ENCODE data around the gene PCAT7.

- no peak for TF ChIP-seq HMGA2 (CRISPR knock-in tag; IDR thresholded peaks at IDR 0.05)
- no peak for TF ChIP-seq E2F4 (CRISPR knock-in tag; IDR thresholded peaks at IDR 0.05; ENCODE audit: borderline replicate concordance, low read depth)
- no peak for TF ChIP-seq CTCF (IDR thresholded peaks at IDR 0.05)
- TF ChIP-seq NR1H2 (CRISPR knock-in tag; IDR thresholded peaks at IDR 0.05), result no peak
- TF ChIP-seq ZNF671 (CRISPR knock-in tag; IDR thresholded peaks at IDR 0.05), result no peak
- TF ChIP-seq FOXP1 (CRISPR knock-in tag; IDR thresholded peaks at IDR 0.05; ENCODE audit: borderline replicate concordance), result no peak
- TF ChIP-seq ZBTB21 (CRISPR knock-in tag; IDR thresholded peaks at IDR 0.05; ENCODE audit: borderline replicate concordance), result no peak
- TF ChIP-seq, protein P1, sequence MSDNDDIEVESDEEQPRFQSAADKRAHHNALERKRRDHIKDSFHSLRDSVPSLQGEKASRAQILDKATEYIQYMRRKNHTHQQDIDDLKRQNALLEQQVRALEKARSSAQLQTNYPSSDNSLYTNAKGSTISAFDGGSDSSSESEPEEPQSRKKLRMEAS (CRISPR knock-in tag; IDR thresholded peaks at IDR 0.05), result no peak
- TF ChIP-seq TP53 (CRISPR knock-in tag; IDR thresholded peaks at IDR 0.05), result no peak
- TF ChIP-seq PRRX2 (CRISPR knock-in tag; IDR thresholded peaks at IDR 0.05), result no peak
- TF ChIP-seq ATF2 (CRISPR knock-in tag; IDR thresholded peaks at IDR 0.05; ENCODE audit: borderline replicate concordance, low read depth), result no peak
- TF ChIP-seq, protein P2, sequence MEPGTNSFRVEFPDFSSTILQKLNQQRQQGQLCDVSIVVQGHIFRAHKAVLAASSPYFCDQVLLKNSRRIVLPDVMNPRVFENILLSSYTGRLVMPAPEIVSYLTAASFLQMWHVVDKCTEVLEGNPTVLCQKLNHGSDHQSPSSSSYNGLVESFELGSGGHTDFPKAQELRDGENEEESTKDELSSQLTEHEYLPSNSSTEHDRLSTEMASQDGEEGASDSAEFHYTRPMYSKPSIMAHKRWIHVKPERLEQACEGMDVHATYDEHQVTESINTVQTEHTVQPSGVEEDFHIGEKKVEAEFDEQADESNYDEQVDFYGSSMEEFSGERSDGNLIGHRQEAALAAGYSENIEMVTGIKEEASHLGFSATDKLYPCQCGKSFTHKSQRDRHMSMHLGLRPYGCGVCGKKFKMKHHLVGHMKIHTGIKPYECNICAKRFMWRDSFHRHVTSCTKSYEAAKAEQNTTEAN (CRISPR knock-in tag; IDR thresholded peaks at IDR 0.05), result no peak
- TF ChIP-seq, protein P3, sequence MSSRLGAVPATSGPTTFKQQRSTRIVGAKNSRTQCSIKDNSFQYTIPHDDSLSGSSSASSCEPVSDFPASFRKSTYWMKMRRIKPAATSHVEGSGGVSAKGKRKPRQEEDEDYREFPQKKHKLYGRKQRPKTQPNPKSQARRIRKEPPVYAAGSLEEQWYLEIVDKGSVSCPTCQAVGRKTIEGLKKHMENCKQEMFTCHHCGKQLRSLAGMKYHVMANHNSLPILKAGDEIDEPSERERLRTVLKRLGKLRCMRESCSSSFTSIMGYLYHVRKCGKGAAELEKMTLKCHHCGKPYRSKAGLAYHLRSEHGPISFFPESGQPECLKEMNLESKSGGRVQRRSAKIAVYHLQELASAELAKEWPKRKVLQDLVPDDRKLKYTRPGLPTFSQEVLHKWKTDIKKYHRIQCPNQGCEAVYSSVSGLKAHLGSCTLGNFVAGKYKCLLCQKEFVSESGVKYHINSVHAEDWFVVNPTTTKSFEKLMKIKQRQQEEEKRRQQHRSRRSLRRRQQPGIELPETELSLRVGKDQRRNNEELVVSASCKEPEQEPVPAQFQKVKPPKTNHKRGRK (CRISPR knock-in tag; IDR thresholded peaks at IDR 0.05; ENCODE audit: borderline replicate concordance), result no peak
Measured at GRCh38 chr9:94538908-94539307, 16.0 kb upstream of the PCAT7 start.

Measured in WTC11 (cell line).